Astrocyte of the spinal cord (primary cell): ENCODE data around the gene MTFR1L.
"Not testable (repeated sequence)": the region's sequence is repeated elsewhere in the genome, so short reads cannot be mapped to it uniquely, and the experiment has no call there.

Source experiments
- DNase-seq: peaks from one replicate; pipeline ENCODE4 v3.0.0; 2011; ENCODE audit warnings: low read depth, low spot score
- H3K4me3 ChIP-seq: 2 replicates; pipeline ENCODE4 v1.5.1; 2011; ENCODE audit warnings: low read depth, mild to moderate bottlenecking, low read length, moderate library complexity
- in situ Hi-C: cut with HindIII; loops from 2 replicates; pipeline ENCODE4 v1.10.0; 2017; ENCODE audit warnings: low sequenced_read_pairs
- TF ChIP-seq, protein P1 (sequence below): IDR thresholded peaks from 2 replicates; pipeline ENCODE4 v1.5.1; 2012; ENCODE audit warnings: low read depth, mild to moderate bottlenecking, low read length, inconsistent platforms

MTFR1L gene

DNA sequence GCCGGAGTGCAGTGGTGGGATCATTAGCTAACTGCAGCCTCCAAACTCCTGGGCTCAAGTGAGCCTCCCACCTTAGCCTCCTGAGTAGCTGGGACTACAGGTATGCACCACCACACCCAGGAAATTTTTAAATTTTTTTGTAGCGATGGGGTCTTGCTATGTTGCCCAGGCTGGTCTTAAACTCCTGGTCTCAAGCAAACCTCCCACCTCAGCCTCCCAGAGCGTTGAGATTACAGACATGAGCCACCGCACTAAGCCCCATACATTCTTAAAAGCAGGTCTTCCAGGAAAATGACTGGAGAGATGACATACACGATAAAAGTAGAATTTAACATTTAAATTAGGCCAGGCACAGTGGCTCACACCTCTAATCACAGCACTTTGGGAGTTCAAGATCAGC is 13.4 kb downstream of the MTFR1L start:
- TF ChIP-seq, protein P1, sequence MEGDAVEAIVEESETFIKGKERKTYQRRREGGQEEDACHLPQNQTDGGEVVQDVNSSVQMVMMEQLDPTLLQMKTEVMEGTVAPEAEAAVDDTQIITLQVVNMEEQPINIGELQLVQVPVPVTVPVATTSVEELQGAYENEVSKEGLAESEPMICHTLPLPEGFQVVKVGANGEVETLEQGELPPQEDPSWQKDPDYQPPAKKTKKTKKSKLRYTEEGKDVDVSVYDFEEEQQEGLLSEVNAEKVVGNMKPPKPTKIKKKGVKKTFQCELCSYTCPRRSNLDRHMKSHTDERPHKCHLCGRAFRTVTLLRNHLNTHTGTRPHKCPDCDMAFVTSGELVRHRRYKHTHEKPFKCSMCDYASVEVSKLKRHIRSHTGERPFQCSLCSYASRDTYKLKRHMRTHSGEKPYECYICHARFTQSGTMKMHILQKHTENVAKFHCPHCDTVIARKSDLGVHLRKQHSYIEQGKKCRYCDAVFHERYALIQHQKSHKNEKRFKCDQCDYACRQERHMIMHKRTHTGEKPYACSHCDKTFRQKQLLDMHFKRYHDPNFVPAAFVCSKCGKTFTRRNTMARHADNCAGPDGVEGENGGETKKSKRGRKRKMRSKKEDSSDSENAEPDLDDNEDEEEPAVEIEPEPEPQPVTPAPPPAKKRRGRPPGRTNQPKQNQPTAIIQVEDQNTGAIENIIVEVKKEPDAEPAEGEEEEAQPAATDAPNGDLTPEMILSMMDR = no peak
- no peak for DNase-seq
- H3K4me3 ChIP-seq = no peak overlapping the region
- in situ Hi-C loops = no loop called here

DNA sequence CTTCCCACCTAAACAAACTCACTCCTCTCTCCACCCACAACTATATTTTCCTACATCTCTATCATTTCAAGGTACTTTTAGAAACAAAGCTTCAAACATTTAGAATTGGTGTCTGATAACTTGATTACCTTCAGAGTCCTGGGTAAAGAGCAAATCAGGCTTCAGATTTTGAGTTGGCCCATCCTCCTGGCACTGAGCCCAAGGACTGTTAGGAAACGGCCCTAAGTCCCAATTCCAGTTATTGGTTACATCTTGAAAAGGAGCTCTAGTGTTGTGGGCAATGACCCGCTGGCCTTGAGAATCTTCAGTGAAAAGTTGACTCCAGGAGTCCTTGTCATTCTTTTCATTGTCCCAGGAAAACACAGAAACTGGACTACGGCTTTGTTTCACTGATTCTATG is 15.1 kb downstream of the MTFR1L start:
- TF ChIP-seq, protein P1 = no peak
- no peak for DNase-seq
- no peak overlapping the region for H3K4me3 ChIP-seq
- in situ Hi-C loops = no loop called here

DNA sequence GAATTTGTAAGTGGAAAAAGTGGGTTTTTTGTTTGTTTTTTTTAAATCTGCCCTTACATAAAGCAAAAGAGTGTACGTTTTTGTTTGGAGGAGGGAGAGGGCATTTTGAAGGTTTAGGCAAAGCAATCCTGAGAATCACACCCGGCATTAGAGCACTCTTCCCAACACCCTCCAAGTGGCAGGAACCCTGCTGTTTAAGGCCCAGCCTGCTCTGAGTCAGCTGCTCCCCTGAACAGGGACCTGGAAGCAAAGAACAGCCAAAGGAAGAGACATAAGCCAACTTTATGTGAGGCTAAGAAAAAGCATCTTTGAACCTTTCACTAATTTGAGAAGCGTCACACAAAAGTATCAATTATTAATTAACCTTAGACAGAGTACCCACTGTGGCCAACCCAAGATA is 16.9 kb downstream of the MTFR1L start:
- H3K4me3 ChIP-seq = no peak overlapping the region
- in situ Hi-C loops = no loop called here
- peak; percentile 39 for DNase-seq
- TF ChIP-seq, protein P1 = no peak

DNA sequence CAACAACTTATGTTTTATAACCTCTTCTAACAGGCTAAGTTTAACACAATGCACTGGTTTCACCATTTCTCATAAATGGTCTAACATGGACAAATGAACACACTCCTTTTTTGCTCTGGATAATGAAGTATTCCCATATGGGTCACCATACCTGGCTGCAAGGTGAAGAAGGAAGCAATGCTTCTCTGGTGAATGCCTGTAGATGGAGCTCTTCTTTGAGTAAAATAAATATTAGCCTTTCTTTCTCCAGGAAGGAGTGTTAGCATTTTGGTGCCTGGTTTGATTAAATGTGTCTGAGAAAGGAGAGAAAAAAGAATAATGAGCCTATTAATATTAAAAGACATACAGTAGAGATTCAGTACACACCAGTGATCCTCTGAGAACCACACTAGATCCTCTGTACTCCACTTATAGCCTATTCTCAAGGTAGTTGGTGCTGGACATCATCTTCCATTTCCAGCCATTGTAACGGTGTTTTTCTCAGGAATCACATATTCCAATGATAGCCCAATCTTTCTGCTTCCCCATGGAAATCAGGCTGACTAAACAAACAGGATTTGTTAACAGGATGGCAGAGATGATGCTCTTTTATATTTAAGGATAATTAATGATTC is 17.6 kb downstream of the MTFR1L start:
- TF ChIP-seq, protein P1 = peak; percentile 54
- in situ Hi-C loops = no loop called here
- H3K4me3 ChIP-seq = no peak overlapping the region
- DNase-seq = peak; percentile 9

DNA sequence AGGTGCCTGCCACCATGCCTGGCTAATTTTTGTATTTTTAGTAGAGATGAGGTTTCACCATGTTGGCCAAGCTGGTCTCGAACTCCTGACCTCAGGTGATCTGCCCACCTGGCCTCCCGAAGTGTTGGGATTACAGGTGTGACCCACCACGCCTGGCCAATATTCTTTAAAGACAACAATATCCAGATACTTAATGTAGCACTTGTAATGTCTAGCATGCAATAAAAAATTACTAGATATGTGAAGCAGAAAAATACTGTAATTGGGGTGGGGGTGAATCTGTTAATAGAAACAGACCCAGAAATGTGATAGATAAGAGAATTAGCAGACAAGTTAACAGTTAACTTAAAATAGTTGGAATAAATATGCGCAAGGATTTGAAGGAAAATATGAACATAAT is 20.1 kb downstream of the MTFR1L start:
- DNase-seq, in situ Hi-C loops, H3K4me3 ChIP-seq: not testable (repeated sequence)

DNA sequence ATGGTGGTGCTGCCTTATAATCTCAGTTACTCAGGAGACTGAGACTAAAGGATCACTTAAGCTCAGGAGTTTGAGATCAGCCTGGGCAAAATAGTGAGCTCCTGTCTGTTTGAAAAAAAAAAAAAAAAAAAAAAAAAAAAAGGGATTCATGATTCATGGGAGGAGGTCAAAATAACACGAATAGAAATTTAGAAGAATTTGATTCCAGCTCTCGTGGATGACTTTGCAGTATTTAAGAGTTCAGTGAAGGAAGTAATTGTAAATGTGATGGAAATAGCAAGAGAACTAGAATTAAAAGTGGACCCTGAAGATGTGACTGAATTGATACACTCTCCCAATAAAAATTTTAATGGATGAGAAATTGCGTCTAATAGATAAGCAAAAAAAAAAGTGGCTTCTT is 23.7 kb downstream of the MTFR1L start:
- in situ Hi-C loops = no loop called here
- TF ChIP-seq, protein P1 = no peak
- no peak overlapping the region for H3K4me3 ChIP-seq
- no peak for DNase-seq

DNA sequence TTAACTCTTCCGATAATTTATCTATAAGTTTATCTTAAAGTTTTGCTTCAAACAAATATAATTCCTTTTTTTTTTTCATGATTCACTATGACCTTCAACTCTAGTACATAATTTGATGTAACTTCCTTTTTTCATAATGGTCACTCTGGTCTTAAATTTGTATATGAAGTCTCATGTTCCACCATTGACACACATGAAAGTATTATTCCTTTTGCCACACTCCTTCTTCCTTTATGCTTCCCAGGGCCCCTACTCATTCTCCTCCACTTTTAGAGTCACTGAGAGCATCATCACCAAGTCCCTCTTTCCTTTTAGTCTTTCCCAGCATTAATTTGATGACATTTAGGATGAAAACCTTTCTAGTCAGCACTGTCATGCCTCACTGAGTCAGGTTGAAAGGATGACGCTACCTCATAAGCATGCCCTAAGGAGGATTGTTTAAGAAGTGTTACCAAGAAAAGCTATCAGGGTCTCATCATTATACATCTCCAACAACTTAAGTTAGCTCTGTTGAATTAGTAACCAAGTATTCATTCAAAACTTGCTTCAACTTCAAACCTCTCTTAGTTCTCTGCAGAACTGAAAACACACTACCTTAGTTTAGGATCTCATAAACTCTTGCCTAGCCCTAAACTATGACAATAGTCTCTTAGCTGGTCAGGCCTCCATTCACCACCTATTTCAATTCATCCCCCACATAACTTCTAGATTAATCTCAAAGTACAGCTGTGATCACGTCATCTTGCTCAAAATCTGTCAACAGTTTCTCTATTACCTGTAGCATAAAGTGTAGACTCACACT is 25.0 kb downstream of the MTFR1L start:
- no peak overlapping the region for H3K4me3 ChIP-seq
- TF ChIP-seq, protein P1 = no peak
- no peak for DNase-seq
- in situ Hi-C loops = no loop called here
